HG03571 (cell line): ENCODE results near the gene FCRL1.

Experiments used
- ATAC-seq: cut with Tn5 transposase; IDR thresholded peaks from one replicate; pipeline ENCODE4 v1.9.1; 2021; ENCODE audit not compliant: unreplicated experiment

Gene FCRL1

GRCh38 chr1:157806431-157807149 lies 13.3 kb downstream of the FCRL1 start:
- ATAC-seq = peak; percentile 88

- ATAC-seq = no peak
These were observed 16.1 kb downstream of the FCRL1 start for GRCh38 chr1:157803851-157804250.

DNA sequence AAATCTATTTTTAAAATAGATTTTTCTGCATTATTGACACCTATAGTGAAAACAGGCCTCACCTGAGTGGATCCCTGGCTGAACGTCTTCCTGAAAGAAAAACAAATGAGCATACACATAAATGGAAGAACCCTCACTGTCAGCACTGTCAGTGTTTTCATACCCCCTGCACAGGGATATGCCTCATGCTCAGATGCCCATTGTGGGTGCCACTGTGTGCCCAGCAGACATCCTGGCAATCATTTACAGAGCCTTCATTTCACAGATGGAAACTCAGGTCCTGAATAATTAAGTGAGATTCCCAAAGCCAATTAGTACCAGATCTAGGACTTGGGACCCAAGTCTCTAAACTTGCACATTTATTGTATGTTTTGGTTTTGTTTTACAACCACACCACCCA lies 19.9 kb downstream of the FCRL1 start:
- ATAC-seq = no peak

DNA sequence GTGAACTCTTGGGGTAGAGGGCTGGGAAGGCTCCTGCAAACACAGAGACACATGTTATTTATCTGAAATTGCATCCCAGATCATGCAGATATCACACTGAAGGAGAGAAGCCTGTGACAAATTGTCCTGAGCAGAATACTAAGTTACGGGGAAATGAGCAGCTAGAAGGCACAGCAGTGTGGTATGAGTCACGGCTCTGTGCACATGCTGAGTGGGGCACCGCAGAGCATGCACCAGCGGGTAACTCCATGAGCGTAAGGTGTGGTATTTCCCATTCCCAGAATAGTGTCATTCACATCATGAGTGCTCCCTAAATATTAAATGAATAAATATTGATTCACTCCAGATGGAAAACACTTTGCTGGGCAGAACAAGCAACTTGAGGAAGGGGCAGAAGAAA lies 21.7 kb downstream of the FCRL1 start:
- no peak for ATAC-seq

GRCh38 chr1:157785248-157785647 lies 34.7 kb downstream of the FCRL1 start:
- ATAC-seq = no peak

DNA sequence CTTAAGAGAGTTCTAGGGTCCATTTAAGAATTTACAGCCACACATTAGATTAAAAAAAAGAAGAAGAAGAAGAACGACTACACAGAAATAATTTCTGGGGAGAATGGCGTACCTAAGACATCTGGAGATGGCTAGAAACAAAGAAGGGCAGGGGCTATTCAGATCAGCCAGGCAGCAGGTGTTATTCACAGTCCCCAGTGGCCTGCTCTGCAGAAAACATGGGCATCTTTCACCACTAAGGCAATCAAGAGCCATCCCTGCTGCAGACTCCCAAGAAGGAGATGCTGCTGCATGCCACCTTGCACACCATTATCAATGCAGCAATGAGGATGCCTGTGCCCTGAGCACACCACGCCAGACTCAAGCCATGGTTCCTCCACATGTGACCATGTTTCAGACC lies 35.1 kb downstream of the FCRL1 start:
- no peak for ATAC-seq

DNA sequence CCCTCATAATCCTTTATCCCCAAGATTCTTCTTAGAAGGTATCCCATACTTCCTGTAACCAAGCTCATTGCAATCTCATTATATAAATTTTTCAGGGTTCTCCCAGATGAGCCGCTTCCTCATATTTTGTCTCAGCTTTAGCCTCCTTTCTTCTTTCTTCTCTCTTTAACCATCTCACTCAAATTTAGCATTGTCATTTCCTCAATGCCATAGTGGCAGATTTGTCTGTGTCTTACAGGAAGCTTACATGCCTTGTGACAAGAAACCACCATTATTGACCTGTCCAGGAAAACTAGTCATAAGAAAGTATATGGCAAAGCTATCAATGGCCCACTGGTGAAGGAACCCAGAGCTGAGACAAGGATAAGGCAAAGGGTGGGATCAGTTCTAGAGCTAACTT lies 37.0 kb downstream of the FCRL1 start:
- ATAC-seq = no peak

DNA sequence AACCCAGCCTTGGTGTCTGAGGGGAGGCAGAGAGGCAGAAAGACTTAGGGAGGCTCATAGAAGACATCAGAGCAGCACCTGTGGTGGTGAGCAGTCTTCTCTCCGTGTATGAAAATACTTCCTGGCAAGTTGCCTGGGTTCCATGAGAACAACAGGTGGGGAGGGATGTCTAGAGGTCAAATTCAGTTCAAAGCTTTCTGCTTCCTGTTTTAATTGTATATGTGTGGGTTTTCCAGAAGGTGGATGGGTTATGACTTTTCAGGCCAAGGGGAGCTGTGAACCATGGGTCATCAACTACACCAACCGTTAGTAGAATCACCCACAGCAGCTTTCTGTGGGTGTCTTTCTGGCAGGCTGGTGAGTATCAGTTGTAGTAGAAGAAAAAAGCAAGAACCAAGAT lies 38.9 kb downstream of the FCRL1 start:
- ATAC-seq = peak; percentile 55

DNA sequence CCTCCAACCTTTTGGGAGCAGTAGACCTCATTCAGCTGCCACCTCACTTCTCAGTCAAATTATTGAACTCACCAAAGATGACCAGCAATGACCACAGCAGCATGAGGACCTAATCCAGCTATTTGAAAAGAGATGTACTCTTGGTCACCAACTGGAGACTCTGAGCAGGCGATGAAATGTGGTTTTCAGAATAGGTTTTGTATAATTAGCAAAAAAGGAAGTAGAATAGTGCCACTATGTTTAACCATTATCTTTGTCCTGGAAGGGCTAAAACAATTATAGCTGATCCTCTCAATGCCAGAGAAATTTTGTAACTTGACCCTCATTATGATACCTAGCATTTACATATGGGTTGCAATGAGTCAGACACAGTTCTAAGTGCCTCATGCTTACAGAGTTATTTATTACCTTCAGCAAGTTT lies 42.9 kb downstream of the FCRL1 start, which contains the start of gene FCRL2:
Gene FCRL2 (minus strand): TSS at position 162 of the 421 bp plus-strand sequence. CDS start 59 bp downstream, at position 103.
- ATAC-seq = peak; percentile 63

- ATAC-seq = no peak
These were observed 44.6 kb downstream of the FCRL1 start for GRCh38 chr1:157775101-157775870.

GRCh38 chr1:157774412-157774811 lies 45.5 kb downstream of the FCRL1 start:
- no peak for ATAC-seq

DNA sequence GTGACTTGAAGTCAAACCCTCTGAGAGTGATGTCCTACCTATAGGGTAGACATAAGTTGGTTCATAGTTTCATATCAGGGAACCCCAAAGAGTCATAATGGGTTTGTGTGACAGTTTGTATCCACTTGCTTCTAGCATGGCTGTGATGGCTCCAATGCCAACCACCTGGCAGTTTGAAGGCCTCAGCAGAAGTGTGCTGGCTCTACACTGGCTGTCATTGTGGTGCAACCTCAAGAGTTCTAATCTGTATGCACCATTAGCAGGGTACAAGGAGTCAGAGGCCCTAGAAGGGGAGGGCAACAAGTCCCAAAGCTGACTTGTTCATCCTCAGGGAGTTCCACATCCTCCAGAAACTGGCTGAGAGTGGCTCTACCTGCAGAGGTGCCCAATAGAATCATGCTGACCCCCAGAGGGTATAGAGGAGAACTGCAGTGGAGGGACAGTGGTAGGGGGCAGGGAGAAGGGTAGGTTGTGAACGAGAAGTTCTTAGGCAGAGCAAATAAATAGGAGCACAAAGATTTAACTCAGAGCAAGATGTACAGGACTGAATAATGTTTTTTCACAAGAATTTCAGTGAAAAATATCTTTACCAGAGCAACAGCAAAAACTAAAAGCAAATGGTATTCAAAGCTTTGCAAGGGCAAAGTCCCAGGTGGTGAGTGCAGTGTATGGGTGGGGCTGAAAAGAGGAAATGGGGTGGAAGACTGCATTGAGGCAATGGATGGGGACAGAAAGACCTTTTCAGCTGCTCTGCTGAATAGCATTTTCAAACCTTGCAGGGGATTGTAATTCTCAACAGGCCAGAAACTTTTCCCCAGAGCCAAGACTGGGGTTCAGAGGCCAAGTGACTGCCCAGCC lies 46.2 kb downstream of the FCRL1 start:
- ATAC-seq = peak; percentile 39

- ATAC-seq = no peak
These were observed 48.1 kb downstream of the FCRL1 start for GRCh38 chr1:157771661-157772425.

DNA sequence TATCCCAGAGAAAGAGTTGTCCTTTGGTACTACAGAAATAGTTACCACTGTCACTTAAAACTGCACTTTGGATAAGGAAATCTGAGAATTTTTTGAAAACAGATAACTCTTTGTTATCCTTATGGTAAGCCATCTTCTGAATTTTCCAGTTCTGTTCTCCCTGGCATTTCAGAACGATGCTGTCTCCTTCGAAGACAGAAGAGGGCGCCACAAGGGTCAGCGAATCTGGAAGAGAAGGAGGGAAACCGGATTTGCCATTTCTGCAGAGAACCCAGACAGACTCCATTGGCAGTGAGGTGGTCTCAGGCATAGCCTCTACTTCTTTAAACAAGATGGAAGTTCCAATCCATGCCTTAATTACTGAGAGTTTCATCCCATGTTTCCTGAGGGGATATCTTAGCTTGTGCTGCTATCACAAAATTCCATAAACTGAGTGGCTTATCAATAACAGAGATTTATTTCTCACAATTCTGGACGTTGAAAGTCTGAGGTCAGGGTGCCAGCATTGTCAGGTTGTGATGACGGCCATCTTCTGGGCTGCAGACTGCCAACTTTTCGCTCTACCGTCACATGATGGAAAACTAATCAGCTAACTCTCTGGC lies 49.4 kb downstream of the FCRL1 start:
- ATAC-seq = no peak

GRCh38 chr1:157766792-157767191 lies 53.1 kb downstream of the FCRL1 start:
- ATAC-seq = no peak

- no peak for ATAC-seq
These were observed 61.9 kb downstream of the FCRL1 start for GRCh38 chr1:157758018-157758417.

GRCh38 chr1:157753611-157754010 lies 66.3 kb downstream of the FCRL1 start:
- ATAC-seq = no peak

DNA sequence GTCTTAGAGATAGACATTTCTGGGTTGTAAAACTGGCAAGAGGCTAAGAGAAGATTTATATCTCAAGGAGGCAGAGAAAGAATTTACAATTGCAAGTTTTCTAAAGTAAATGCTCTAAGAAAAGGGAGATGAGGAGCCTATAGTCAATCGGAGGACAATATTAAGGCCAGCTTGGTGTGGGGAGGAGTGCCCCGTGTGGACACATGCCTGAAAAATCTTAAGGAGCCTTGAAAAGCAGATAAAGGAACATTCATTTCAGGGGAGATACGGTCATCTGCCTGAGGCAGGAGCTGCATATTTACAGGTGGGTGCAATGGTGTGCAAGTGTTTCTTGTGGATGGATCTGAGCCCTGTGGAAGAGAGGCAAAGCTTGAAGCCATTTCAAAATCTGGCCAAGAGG lies 68.6 kb downstream of the FCRL1 start:
- ATAC-seq = no peak

DNA sequence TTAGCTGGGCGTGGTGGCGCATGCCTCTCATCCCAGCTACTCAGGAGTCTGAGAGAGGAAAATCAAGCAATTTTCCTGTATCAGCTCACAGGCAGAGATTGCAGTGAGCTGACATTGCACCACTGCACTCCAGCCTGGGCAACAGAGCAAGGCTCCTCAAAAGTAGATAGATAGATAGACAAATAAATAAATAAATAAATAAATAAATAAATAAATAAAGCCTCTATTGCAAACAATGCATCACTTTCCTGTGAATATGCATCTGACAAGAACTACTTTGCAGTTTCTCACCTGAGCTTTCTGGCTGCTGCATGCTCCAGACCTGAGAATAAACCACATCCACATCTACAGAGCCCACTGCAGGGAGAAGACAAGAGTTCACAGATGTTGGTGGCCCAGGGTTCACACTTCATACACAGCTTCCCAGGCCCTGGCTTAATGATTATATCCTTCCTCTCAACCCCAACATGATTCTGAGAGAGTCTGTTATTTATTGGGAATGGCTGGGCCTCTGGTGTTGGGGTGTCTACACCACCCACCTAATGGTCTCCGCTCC lies 71.6 kb downstream of the FCRL1 start:
- ATAC-seq = no peak
